HG02938 (cell line): ENCODE data around the gene THPO.

Experiments used
- ATAC-seq: cut with Tn5 transposase; IDR thresholded peaks from one replicate; pipeline ENCODE4 v1.9.1; 2021; ENCODE audit warnings: mild to moderate bottlenecking, moderate library complexity; ENCODE audit not compliant: unreplicated experiment

Gene THPO

DNA sequence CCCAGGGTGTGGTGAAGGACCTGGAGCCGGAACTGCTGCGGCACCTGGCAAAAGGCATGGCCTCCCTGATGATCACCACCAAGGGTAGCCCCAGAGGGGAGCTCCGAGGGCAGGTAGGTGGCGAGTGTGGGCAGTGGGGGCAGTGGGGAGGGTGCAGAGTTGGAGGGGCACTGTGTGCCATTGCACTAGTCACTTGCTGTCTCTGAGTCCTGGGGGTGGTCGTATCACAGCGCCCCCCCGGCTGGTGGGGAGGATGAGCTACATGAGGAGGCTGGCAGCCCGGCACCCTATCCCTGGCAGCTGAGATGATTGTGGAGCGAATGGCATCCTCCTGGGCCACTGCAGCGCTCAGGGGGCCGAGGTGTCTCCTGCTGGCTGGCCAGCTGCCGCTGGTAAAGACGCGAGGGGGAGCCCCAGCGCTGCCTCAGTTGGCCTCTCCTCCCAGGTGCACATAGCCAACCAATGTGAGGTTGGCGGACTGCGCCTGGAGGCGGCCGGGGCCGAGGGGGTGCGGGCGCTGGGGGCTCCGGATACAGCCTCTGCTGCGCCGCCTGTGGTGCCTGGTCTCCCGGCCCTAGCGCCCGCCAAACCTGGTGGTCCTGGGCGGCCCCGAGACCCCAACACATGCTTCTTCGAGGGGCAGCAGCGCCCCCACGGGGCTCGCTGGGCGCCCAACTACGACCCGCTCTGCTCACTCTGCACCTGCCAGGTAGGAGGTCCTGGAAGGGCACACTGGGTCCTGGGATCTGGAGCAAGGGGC, 8.2 kb upstream of the THPO start:
- no peak for ATAC-seq

DNA sequence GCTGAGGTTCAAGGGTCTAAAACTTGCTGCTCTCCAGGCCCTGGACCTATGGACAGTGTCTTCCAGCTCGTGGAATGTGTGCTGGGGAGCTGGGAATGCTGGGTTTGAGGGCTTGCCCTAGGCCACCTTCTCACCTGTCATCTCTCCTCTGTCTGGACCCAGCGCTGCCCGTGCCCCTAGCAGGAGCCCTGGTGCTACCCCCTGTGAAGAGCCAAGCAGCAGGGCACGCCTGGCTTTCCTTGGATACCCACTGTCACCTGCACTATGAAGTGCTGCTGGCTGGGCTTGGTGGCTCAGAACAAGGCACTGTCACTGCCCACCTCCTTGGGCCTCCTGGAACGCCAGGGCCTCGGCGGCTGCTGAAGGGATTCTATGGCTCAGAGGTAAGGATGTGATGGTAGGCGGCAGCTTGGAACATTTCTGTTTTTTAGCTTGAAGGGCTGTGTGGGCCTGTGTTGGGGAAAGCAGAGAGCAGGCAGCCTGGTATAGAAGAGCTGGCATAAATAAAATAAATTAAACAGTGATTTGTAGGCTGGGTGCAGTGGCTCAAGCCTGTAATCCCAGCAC, 6.9 kb upstream of the THPO start:
- ATAC-seq: no peak

DNA sequence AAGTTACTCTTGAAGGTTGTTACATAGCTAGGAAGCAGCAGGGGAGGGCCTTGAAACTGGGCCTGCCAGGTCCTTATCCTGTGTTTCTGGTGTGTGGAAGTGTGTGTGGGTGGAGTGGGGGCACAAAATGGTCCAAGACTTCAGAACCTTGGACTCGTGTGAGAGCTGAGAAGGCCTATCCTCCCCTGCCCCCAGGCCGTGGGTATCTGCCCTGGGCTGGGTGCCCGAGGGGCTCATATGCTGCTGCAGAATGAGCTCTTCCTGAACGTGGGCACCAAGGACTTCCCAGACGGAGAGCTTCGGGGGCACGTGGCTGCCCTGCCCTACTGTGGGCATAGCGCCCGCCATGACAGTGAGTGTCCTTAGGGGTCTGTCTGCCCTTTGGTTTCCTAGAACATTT, 6.3 kb upstream of the THPO start:
- ATAC-seq: no peak

DNA sequence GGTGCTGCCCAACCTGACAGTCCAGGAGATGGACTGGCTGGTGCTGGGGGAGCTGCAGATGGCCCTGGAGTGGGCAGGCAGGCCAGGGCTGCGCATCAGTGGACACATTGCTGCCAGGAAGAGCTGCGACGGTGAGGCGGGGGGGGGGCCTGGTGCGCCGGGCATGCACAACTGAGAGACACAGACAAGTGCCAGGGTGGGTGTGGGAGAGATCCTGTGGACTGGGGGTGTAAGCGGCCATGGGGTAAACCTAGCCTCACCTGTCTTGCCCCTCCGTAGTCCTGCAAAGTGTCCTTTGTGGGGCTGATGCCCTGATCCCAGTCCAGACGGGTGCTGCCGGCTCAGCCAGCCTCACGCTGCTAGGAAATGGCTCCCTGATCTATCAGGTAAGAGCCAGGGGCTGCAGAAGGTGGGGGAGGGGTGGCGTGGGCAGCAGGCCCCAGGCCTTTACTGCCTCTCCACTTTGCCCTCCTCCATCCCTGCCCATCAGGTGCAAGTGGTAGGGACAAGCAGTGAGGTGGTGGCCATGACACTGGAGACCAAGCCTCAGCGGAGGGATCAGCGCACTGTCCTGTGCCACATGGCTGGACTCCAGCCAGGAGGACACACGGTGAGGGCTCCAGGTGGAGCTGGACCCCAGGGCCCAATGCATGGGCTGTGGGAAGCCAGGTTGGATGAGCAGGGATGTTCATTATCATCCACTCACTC, 5.2 kb upstream of the THPO start:
- no peak for ATAC-seq

DNA sequence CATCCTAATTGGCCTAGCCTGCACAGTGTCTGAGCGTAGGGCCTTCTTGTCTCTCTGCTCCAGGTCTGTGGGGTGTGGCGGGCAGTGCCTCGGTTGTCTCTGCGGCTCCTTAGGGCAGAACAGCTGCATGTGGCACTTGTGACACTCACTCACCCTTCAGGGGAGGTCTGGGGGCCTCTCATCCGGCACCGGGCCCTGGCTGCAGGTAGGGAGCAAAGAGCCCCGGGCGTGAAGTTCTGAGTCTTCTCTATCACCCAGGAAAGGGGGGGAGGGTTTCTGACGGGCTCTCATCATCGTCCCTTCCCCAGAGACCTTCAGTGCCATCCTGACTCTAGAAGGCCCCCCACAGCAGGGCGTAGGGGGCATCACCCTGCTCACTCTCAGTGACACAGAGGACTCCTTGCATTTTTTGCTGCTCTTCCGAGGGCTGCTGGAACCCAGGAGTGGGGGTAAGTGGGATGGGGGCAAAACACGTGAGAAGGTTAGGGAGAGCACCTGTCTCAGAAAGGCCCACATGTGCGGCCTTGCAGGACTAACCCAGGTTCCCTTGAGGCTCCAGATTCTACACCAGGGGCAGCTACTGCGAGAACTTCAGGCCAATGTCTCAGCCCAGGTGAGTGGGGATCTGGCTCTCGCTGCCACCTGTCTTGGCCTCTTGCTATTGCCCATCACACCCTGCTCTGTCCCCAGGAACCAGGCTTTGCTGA, 4.5 kb upstream of the THPO start:
- ATAC-seq: no peak

DNA sequence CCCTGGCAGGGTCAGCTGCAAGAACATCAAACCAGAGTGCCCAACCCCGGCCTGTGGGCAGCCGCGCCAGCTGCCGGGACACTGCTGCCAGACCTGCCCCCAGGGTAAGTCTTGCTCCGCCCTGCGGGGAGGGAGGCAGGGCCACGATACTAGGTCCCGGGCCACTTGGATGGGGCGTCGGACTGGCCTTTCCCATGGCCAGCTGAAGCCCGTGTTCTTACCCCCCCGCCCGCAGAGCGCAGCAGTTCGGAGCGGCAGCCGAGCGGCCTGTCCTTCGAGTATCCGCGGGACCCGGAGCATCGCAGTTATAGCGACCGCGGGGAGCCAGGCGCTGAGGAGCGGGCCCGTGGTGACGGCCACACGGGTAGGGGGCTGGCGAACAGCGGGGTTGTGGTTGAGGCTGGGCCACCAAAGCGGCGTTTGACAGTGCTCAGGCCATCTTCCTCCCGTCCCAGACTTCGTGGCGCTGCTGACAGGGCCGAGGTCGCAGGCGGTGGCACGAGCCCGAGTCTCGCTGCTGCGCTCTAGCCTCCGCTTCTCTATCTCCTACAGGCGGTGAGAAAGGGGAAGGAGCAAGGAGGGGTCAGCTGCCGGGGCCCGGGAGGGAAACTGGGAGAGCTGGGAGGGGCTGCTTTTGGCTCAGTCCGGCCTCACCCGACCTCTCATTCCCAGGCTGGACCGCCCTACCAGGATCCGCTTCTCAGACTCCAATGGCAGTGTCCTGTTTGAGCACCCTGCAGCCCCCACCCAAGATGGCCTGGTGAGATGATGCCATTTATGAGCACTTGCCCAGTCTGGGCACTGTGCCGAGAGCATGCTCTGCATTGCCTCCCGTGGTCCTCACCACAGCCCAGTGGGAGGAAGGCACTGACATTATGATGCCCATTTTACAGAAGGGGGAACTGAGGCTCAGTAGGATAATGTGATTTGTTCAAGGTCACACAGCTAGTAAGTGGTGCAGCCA, 3.5 kb upstream of the THPO start:
- no peak for ATAC-seq

DNA sequence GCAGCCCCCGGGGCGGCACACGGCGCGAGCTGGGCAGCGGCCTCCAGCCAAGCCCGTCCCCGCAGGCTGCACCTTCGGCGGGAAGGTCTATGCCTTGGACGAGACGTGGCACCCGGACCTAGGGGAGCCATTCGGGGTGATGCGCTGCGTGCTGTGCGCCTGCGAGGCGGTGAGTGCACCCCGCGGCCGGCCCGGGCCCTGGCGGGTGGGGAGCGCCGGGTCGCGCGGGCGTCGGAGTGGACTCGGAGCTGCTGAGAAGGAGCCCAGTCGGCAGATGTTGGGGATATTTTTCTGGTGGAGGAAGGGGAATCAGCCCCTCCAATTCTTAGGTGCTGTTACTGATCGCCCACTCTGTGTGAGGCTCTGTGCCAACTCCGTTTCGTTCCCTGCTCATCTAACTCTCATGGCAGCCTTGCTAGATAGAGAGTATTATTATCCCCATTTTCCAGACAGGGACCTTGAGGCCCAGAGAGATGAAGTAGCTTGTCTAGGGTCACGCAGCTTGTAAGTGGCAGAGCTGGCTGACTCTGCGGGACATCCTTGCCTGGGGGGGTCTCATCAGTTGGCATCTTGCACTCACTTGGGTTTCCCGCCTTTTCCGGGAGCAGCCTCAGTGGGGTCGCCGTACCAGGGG, 2.7 kb upstream of the THPO start:
- no peak for ATAC-seq

DNA sequence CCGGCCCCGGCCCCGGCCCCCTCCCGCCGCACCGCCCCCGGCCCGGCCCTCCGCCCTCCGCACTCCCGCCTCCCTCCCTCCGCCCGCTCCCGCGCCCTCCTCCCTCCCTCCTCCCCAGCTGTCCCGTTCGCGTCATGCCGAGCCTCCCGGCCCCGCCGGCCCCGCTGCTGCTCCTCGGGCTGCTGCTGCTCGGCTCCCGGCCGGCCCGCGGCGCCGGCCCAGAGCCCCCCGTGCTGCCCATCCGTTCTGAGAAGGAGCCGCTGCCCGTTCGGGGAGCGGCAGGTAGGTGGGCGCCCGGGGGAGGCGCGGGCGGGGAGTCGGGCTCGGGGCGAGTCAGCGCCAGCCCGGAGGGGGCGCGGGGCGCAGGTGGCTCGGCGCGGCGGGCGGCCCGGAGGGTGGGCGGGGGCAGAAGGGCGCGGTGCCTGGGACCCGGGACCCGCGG, 2.2 kb upstream of the THPO start:
- no peak for ATAC-seq

DNA sequence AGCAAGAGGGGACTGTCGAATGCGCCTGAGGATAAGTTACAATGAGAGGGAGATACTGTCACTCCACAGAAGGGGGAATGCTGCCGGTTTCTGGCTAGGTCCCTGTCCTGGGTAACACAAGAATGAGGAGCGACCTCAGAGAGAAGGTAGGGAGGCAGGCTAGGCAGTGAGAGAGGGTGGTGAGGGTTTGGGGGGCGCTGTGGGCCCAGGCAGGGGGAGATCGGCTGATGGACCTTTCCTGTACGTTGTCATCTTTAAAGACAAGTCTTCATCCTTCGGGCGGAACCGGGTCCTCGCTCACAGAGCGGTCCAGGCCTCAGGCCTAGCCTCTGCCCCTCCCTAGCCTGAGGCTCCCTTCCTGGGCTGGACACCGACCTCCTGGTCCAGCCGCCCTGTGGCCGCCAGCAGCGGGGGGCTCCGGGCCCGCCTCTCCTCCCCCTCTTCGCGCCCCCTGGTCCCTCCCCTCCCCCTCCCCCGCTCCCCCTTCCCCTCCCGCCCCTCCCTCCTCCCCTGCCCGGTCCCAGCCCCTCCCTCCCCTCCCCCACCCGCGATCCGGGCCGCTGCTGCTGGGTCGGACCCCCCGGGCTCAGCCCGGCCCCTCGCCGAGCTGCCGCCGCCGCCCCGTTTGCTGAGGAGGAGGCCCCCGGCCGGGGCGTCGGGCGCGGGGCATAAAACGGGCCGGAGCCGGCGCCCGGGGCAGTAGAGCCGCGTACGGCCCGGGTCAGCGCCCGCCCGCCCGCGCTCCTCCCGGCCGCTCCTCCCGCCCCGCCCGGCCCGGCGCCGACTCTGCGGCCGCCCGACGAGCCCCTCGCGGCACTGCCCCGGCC, 1.6 kb upstream of the THPO start, which contains the start of gene CHRD:
TSS of gene CHRD (plus strand) at position 697 of the 827 bp plus-strand sequence. CDS start 265 bp downstream, outside the sequence.
- no peak for ATAC-seq

DNA sequence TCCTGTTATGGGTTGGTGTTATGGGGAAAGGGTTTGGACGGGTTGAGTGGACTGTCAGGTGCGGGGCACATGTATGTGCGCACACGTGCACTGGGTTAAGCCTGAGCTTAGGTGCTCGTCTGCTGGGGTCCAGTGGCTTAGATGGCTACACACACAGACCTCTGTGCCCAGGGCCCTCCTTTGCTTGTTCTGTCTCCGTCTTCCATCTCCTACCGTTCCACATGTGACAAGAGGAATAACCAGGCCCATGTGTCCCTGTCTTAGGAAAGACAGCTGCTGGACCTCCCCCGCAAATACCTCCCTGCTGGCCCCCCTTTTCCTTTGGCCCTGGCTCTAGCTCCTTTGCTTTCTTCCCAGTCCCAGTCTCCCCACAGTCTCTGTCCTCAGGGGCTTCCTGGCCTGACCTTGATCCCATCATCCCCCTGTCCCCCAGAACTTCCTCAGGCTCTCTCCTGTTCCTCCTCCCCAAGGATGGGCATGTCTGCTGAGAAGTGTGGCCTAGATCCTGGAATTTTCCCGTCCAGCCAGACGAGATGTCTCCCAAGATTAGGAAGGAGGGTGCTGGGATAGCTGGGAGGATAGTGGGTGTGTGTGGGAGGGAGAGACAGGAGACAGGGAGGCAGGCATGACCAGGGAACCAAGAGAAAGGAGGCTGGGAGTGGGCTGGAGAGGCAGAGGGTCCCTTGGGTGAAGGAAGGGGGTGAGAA, 797 bp upstream of the THPO start:
- no peak for ATAC-seq

DNA sequence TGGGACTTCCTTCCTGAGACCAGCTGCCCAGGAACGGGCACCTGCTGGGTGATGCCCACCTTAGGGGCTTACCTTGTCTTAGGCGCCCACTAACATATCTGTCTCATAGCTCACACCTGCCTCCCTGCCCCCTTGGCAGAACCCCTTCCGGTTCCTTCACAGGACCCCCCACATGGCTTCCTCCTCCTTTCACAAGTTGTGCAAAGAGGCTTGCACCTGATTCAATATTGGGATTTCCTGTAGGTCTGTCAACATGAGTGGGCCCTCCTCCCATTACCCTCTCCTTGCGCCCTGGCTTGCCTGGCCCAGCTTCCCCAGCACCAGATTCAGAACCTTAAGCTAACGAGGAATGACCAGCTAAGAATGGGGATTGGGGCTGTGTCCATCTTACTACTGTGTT, 633 bp downstream of the THPO start:
- ATAC-seq: no peak

DNA sequence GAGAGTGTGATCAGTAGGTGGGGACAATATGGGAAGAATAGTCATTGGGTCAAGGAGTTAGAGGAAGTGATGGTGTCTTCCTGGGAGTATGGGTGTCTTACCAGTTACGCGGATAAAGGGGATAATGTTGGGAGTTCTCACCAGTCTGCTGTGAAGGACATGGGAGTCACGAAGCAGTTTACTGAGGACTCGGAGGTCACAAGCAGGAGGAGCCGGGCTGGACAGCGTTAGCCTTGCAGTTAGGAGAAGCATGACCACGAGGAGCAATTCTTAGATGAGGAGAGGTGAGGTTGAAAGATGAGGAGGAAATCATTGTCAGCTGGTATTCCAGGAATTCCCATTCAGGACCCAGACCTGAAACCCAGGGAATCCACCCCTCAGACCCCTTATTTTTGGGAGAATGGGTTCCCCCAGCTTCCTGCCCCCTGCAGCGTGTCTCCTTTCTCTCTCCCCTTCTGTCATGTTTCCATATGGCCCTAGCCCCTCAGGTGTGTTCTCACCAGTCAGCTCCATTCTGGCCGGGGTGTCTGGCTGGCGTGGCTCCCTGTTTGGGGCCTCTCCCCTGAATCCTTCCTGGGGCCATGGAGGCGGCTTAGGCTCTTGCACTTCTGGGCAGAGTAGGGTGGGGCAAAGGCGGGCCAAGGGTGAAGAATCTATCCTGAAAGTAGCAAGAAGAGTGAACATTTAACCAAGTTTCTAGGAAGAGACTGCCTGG, 2.1 kb downstream of the THPO start:
- no peak for ATAC-seq

DNA sequence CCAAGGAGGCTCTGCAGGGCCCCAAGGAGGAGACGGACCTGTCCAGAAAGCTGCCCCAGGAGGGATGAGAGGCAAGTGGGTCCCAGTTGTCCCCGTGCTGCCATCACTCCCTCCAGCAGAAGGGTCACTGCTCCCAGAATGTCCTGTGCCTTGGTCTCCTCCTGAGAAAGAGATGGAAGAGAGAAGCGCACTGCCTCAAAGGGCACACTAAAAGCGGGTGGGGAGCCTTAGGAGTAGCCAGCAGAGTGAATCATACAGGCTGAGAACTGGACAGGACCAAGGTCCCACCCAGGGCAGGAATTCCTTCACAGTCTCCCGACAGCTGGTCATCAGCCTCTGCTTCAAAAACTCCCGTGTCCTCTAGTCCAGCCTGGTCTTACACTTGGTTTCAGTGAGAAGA, 4.6 kb downstream of the THPO start:
- no peak for ATAC-seq

DNA sequence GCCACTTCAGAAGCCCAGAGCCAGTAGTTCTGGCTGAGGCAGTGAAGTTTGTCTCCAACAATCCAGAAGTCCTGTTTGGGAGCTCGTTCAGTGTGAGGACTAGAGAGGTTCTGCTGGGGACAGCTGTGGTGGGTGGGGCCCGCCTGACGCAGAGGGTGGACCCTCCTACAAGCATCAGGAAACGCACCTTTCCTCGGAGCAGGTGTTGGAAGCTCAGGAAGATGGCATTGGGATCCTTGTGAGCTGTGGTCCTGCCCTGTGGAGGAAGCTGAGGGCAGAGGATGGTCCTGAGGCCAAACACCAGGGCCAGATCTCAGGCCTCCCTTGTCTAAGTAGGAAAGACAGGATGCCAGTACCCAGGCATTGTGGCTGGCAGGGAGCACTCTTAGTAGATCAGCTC, 5.1 kb downstream of the THPO start:
- ATAC-seq: no peak

DNA sequence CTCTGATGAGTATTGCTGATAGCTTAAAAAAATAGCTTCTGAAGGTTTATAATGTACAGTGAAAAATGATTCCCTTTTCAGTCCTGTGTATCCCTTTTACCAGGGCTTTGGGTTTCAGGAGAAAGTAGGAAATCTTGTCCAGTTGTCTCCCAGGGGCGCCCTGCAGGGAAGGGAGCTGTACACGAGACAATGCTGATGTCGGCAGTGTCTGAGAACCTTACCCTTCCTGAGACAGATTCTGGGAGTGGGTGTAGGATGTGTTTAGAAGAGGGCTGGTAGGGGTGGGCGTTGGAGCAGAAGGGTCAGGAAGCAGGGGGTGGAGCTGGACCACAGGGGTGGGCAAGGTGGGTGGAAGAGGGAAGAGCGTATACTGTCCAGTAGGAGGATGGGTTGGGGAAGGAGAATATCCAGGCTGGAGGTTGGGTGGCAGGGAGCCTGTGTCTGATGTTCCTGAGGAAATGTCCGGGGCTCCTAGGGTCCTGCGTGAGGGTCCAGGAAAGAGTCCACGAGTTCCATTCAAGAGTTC, 5.6 kb downstream of the THPO start:
- no peak for ATAC-seq

DNA sequence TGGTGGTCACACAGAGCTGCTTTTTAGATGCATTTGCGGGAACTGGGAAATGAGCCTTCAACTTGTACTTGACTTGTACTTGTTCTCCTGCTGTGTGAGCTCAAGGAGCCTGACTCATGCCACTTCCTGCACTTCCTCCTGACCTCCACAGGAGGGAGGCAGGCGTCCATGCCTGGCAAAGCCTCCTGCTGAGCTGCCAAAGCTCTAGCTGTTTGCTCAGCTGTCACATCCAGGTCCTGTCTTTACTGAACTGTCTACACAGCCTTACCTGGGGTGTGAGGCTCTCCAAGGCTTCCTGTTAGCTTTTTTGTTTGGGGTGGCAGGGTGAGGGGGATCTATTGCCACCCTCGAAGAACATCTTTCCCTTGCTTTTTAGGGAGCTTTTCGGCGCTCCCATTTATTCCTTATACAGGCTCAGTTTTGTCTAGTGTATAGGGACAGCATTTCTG, 6.4 kb downstream of the THPO start:
- ATAC-seq: peak; percentile 70

DNA sequence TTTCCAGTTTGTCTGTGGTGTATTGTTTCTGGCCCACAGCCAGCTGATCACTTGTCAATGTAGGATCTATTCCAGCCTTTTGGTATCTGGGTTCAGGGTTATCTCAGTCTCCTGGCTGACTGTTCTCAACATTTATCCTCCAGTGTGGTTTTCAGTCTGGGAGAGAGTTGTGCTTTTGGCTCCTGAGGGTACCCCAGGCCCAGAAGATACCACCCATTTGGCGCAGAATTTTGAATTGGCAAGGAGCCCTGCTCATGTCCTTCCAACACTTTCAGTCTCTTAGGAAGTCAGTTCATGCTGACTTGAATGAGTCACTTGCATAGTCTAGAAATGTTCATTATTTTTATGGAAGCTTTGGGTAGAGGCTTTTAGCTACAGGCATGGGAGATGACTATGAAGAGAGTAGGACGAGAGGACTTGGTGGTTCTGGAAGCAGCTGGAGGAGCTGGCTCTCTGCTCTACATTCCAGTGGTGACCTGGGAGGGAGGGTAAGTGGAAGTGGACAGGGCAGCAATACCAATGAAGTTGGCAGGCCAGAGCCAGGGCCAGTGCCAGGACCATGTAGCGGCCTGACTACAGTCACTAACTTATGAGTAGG, 9.3 kb downstream of the THPO start:
- ATAC-seq: no peak
